PFSK-1 (cell line): ENCODE results near the gene NR3C1.

Experiments
- FOXP2 ChIP-seq: optimal IDR thresholded peaks from 2 replicates; pipeline ENCODE3; 2011; ENCODE audit warnings: borderline replicate concordance, control low read depth, inconsistent platforms; ENCODE audit not compliant: insufficient read depth; ENCODE audit errors: extremely low read length, extremely low read depth
- POLR2AphosphoS5 ChIP-seq: IDR thresholded peaks from 2 replicates; pipeline ENCODE4 v1.6.1; 2012; ENCODE audit warnings: low read depth, mild to moderate bottlenecking, control low read depth, low read length, moderate library complexity
- REST ChIP-seq, 2 experiments: IDR thresholded peaks; 2 replicates each; pipeline versions ENCODE4 v1.6.1 to v1.8.0; 2011 to 2012; ENCODE audit warnings: low read depth in 2 of 2, low read length in 2 of 2, control low read depth in 1 of 2, inconsistent platforms in 1 of 2, mild to moderate bottlenecking in 1 of 2, moderate library complexity in 1 of 2; ENCODE audit not compliant: insufficient read depth in 1 of 2
- SIN3A ChIP-seq: IDR thresholded peaks from 2 replicates; pipeline ENCODE4 v1.6.1; 2012; ENCODE audit warnings: mild to moderate bottlenecking, low read length, moderate library complexity, borderline replicate concordance; ENCODE audit not compliant: insufficient read depth
- TAF1 ChIP-seq: IDR thresholded peaks from 2 replicates; pipeline ENCODE4 v1.6.1; 2012; ENCODE audit warnings: low read length, control low read depth, borderline replicate concordance; ENCODE audit not compliant: insufficient read depth

NR3C1 gene

DNA sequence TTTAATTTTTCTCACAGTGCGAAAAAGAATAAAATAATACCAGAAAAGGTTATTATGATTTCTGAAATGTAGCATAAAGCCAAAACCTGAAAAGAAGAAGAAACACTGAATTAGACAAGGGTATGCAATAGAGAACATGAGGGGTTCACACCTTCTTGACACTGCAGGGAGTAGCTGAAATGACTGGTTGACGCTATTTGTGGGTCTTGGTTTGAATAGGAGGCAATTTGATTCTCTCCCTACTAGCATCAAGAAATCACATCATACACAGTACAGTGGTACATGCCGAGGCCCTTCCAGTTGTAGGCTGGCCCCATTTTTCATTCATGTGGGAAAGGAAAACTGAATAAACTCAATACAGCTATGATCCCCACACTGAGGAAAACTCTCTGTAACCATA is 68.6 kb downstream of the NR3C1 start:
- TF ChIP-seq TAF1 = no peak
- no peak for TF ChIP-seq FOXP2
- no peak for TF ChIP-seq POLR2AphosphoS5
- TF ChIP-seq SIN3A = no peak
- no peak for TF ChIP-seq REST (IDR thresholded peaks at IDR 0.05; ENCODE audit: insufficient read depth in 1 of 2, low read depth in 2 of 2, low read length in 2 of 2)

DNA sequence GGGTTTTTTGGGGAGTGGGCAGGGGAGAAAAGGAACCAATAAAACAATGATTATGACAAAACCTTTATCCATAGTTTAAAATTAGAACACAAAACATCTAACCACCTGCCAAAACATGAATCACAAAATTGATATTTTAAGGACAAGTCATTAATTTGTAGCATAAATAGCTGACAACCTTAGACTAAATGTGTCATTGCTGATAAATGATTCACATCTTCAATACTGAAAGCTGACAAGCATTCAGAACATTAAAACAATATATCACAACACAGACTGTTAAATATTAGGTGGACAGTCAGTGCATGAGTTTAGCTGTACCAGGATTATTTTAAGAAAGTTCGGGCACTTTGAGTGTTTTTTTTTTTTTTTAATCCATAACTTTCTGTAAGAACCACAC is 71.5 kb downstream of the NR3C1 start:
- TF ChIP-seq REST (IDR thresholded peaks at IDR 0.05; ENCODE audit: insufficient read depth in 1 of 2, low read depth in 2 of 2, low read length in 2 of 2) (no peak), FOXP2 (no peak)

- TF ChIP-seq REST (IDR thresholded peaks at IDR 0.05; ENCODE audit: insufficient read depth in 1 of 2, low read depth in 2 of 2, low read length in 2 of 2) (no peak), POLR2AphosphoS5 (no peak)
These were observed 73.6 kb downstream of the NR3C1 start for GRCh38 chr5:143329843-143330242.

DNA sequence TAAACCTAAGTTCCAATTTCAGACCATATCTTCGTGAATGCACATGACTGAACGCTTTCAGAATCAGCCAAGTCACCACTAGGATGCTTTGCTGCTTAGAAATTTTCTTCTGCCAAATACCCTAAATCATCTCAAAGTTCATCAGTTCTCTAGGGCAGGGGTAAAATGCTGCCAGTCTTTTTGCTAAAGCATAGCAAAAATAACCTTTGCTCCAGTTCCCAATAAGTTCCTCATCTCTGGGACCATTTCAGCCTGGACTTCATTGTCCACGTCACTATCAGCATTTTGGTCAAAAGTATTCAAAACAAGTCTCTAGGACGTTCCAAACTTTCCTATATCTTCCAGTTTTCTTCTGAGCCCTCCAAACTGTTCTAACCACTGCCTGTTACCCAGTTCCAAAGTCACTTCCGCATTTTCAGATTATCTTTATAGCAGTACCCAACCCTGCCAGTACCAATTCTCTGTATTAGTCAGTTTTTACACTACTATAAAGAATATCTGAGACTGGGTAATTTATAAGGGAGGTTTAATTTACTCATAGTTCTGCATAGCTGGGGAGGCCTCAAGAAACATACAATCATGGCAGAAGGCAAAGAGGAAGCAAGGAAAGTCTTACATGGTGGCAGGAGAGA is 74.8 kb downstream of the NR3C1 start:
- TF ChIP-seq FOXP2 (no peak), POLR2AphosphoS5 (no peak), SIN3A (no peak), REST (IDR thresholded peaks at IDR 0.05; ENCODE audit: insufficient read depth in 1 of 2, low read depth in 2 of 2, low read length in 2 of 2) (no peak), TAF1 (no peak)

- TF ChIP-seq SIN3A (no peak), FOXP2 (no peak), POLR2AphosphoS5 (no peak), REST (IDR thresholded peaks at IDR 0.05; ENCODE audit: insufficient read depth in 1 of 2, low read depth in 2 of 2, low read length in 2 of 2) (no peak), TAF1 (no peak)
These were observed 81.3 kb downstream of the NR3C1 start for GRCh38 chr5:143322176-143322575.
